Measurements from ENCODE around the gene PSMA3. TPM values are rescaled to one million over a fixed set of nuclear protein-coding genes. Genes with fewer than 3 reads are reported as not detected.

Gene PSMA3
- total and polyA plus RNA-seq, 2 donors (not counting 1 experiment from before 2014, with no cell fraction given): 80.1 to 279 TPM

- no peaks in the 10 kb centered on the region for H3K27me3 ChIP-seq (ENCODE audit: control insufficient read depth, insufficient read depth, low read length)
- H3K36me3 ChIP-seq (ENCODE audit: control insufficient read depth, insufficient read depth, low read length): peaks cover 4% of the 10 kb centered on the region
- no peak overlapping the region for H3K4me2 ChIP-seq (ENCODE audit: extremely low read depth, insufficient read depth, low read length)
- H3K9ac ChIP-seq (ENCODE audit: insufficient read depth, low read length): no peak overlapping the region
- DNase-seq (ENCODE audit: low read depth in 2 of 2): no peak
- no peaks in the 10 kb centered on the region for H4K20me1 ChIP-seq (ENCODE audit: control insufficient read depth, extremely low read depth, insufficient read depth, low read length)
- no peak overlapping the region for H3K27ac ChIP-seq (ENCODE audit: insufficient read depth, low read length)
- H2AFZ ChIP-seq (ENCODE audit: low read length): no peak overlapping the region
- no peaks in the 10 kb centered on the region for H3K4me1 ChIP-seq (ENCODE audit: control insufficient read depth, extremely low read depth, insufficient read depth, low read length)
- H3K79me2 ChIP-seq (ENCODE audit: control insufficient read depth, insufficient read depth, low read length): peaks cover 50% of the 10 kb centered on the region
- no peak overlapping the region for H3K4me3 ChIP-seq (replicated peaks in 1 of 4; ENCODE audit: control extremely low read depth in 1 of 4, insufficient read depth in 1 of 4, low read depth in 3 of 4, low read length in 4 of 4)
- no peaks in the 10 kb centered on the region for H3K9me3 ChIP-seq (ENCODE audit: control insufficient read depth, insufficient read depth, low read depth, low read length)
- TF ChIP-seq CTCF (conservative IDR thresholded peaks at IDR 0.05 in 1 of 2, IDR thresholded peaks at IDR 0.05 in 1 of 2; ENCODE audit: low read depth in 1 of 2, low read length in 2 of 2): no peak
- no peak for TF ChIP-seq EZH2 (IDR thresholded peaks at IDR 0.05; ENCODE audit: low read length, missing control alignments)
These were observed 30.2 kb downstream of the PSMA3 start for GRCh38 chr14:58274881-58275280.

- Histone ChIP-seq H2AFZ (ENCODE audit: low read length) (no peak overlapping the region), H4K20me1 (ENCODE audit: control insufficient read depth, extremely low read depth, insufficient read depth, low read length) (no peaks in the 10 kb centered on the region), H3K4me2 (ENCODE audit: extremely low read depth, insufficient read depth, low read length) (no peak overlapping the region), H3K4me1 (ENCODE audit: control insufficient read depth, extremely low read depth, insufficient read depth, low read length) (no peaks in the 10 kb centered on the region), H3K36me3 (ENCODE audit: control insufficient read depth, insufficient read depth, low read length) (peaks cover 1% of the 10 kb centered on the region), H3K27me3 (ENCODE audit: control insufficient read depth, insufficient read depth, low read length) (no peaks in the 10 kb centered on the region), H3K27ac (ENCODE audit: insufficient read depth, low read length) (no peak overlapping the region), H3K9ac (ENCODE audit: insufficient read depth, low read length) (no peak overlapping the region), H3K9me3 (ENCODE audit: control insufficient read depth, insufficient read depth, low read depth, low read length) (no peaks in the 10 kb centered on the region), H3K4me3 (replicated peaks in 1 of 4; ENCODE audit: control extremely low read depth in 1 of 4, insufficient read depth in 1 of 4, low read depth in 3 of 4, low read length in 4 of 4) (no peak overlapping the region), H3K79me2 (ENCODE audit: control insufficient read depth, insufficient read depth, low read length) (peaks cover 54% of the 10 kb centered on the region)
- no peak for TF ChIP-seq CTCF (conservative IDR thresholded peaks at IDR 0.05 in 1 of 2, IDR thresholded peaks at IDR 0.05 in 1 of 2; ENCODE audit: low read depth in 1 of 2, low read length in 2 of 2)
- TF ChIP-seq EZH2 (IDR thresholded peaks at IDR 0.05; ENCODE audit: low read length, missing control alignments): no peak
- DNase-seq (ENCODE audit: low read depth in 2 of 2): no peak
These were observed 31.0 kb downstream of the PSMA3 start for GRCh38 chr14:58275527-58276190.

GRCh38 chr14:58276208-58276607 is 31.6 kb downstream of the PSMA3 start:
- no peak for TF ChIP-seq CTCF (conservative IDR thresholded peaks at IDR 0.05 in 1 of 2, IDR thresholded peaks at IDR 0.05 in 1 of 2; ENCODE audit: low read depth in 1 of 2, low read length in 2 of 2)
- no peak for TF ChIP-seq EZH2 (IDR thresholded peaks at IDR 0.05; ENCODE audit: low read length, missing control alignments)

More at GRCh38 chr14:58276208-58276607, 31.6 kb downstream of the PSMA3 start:
- H3K4me3 ChIP-seq (replicated peaks in 1 of 4; ENCODE audit: control extremely low read depth in 1 of 4, insufficient read depth in 1 of 4, low read depth in 3 of 4, low read length in 4 of 4): no peak overlapping the region
- no peaks in the 10 kb centered on the region for H4K20me1 ChIP-seq (ENCODE audit: control insufficient read depth, extremely low read depth, insufficient read depth, low read length)
- DNase-seq (ENCODE audit: low read depth in 2 of 2): no peak
- no peak overlapping the region for H3K4me2 ChIP-seq (ENCODE audit: extremely low read depth, insufficient read depth, low read length)
- no peak overlapping the region for H3K9ac ChIP-seq (ENCODE audit: insufficient read depth, low read length)
- no peaks in the 10 kb centered on the region for H3K4me1 ChIP-seq (ENCODE audit: control insufficient read depth, extremely low read depth, insufficient read depth, low read length)
- H3K9me3 ChIP-seq (ENCODE audit: control insufficient read depth, insufficient read depth, low read depth, low read length): no peaks in the 10 kb centered on the region
- no peak overlapping the region for H3K27ac ChIP-seq (ENCODE audit: insufficient read depth, low read length)
- no peaks in the 10 kb centered on the region for H3K27me3 ChIP-seq (ENCODE audit: control insufficient read depth, insufficient read depth, low read length)
- peaks cover 1% of the 10 kb centered on the region for H3K36me3 ChIP-seq (ENCODE audit: control insufficient read depth, insufficient read depth, low read length)
- H3K79me2 ChIP-seq (ENCODE audit: control insufficient read depth, insufficient read depth, low read length): peaks cover 54% of the 10 kb centered on the region
- H2AFZ ChIP-seq (ENCODE audit: low read length): no peak overlapping the region
